ENCODE measurements around the gene TTC28. TPM values are rescaled to one million over a fixed set of nuclear protein-coding genes. Genes with fewer than 3 reads are reported as not detected.

Gene TTC28
- total and polyA plus RNA-seq, 10 of the 15 experiments (the other 5 are each of a cell fraction or from before 2014, with no cell fraction given), result 0.15 to 8.4 (median 1.4) TPM

DNA sequence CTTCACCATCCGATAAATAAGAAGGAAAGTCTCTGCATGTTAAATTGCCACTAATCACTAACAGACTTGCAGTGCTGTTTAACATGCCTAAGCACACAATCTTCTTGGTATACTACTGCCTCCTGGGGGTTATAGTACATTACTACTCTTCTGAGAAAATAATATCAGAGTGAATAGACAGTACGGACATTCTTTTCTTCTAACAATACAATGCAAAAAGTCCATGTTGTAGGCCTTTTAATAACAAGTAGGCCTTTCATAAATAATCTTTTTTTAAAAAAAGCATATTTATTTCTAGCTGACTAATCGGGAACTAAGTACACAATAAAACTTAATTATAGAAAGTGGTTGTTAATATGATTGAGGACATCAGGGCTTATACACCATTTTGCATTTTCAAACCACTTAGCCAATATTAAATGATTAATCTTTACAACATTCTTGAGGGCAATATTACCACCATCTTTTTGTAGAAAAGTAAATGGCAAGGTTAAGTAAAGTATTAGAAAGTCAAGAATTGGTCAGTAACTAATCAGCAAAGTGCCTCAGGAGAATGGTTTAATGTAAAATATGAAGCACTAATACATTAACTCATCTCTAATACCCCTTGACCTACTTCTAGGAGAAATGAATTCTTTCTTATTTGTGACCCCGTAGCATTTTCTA is 84.7 kb downstream of the TTC28 start:
- peak; percentile 83 for TF ChIP-seq SMC3 (IDR thresholded peaks at IDR 0.05; ENCODE audit: borderline replicate concordance, low read length)
- TF ChIP-seq, protein P1, sequence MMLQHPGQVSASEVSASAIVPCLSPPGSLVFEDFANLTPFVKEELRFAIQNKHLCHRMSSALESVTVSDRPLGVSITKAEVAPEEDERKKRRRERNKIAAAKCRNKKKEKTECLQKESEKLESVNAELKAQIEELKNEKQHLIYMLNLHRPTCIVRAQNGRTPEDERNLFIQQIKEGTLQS (IDR thresholded peaks at IDR 0.05; ENCODE audit: borderline replicate concordance, extremely low read depth, low read depth, low read length), result no peak
- TF ChIP-seq, protein P2, sequence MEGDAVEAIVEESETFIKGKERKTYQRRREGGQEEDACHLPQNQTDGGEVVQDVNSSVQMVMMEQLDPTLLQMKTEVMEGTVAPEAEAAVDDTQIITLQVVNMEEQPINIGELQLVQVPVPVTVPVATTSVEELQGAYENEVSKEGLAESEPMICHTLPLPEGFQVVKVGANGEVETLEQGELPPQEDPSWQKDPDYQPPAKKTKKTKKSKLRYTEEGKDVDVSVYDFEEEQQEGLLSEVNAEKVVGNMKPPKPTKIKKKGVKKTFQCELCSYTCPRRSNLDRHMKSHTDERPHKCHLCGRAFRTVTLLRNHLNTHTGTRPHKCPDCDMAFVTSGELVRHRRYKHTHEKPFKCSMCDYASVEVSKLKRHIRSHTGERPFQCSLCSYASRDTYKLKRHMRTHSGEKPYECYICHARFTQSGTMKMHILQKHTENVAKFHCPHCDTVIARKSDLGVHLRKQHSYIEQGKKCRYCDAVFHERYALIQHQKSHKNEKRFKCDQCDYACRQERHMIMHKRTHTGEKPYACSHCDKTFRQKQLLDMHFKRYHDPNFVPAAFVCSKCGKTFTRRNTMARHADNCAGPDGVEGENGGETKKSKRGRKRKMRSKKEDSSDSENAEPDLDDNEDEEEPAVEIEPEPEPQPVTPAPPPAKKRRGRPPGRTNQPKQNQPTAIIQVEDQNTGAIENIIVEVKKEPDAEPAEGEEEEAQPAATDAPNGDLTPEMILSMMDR (IDR thresholded peaks at IDR 0.05 in 2 of 3, conservative IDR thresholded peaks at IDR 0.05 in 1 of 3; ENCODE audit: control insufficient read depth in 2 of 3, extremely low read depth in 1 of 3, insufficient read depth in 1 of 3, low read depth in 3 of 3, low read length in 3 of 3), result peak; percentile 50 to 79 (median 67); a peak in 5 of 6 replicates
- TF ChIP-seq IRF4 (IDR thresholded peaks at IDR 0.05; ENCODE audit: low read depth, low read length), result no peak
- no peak for TF ChIP-seq ZZZ3 (IDR thresholded peaks at IDR 0.05; ENCODE audit: control insufficient read depth, insufficient read length, low read depth)
- peak; percentile 86 for TF ChIP-seq RAD21 (IDR thresholded peaks at IDR 0.05; ENCODE audit: insufficient read depth, low read depth, low read length)
- TF ChIP-seq, protein P3, sequence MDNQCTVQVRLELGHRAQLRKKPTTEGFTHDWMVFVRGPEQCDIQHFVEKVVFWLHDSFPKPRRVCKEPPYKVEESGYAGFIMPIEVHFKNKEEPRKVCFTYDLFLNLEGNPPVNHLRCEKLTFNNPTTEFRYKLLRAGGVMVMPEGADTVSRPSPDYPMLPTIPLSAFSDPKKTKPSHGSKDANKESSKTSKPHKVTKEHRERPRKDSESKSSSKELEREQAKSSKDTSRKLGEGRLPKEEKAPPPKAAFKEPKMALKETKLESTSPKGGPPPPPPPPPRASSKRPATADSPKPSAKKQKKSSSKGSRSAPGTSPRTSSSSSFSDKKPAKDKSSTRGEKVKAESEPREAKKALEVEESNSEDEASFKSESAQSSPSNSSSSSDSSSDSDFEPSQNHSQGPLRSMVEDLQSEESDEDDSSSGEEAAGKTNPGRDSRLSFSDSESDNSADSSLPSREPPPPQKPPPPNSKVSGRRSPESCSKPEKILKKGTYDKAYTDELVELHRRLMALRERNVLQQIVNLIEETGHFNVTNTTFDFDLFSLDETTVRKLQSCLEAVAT (IDR thresholded peaks at IDR 0.05), result no peak
- 6% methylated on average over 4 of the region's 4 CpGs for WGBS (ENCODE audit: insufficient coverage, insufficient replicate concordance, low lambda C conversion rate, missing lambda C conversion rate)
- CTCF ChIA-PET, result interaction anchor here (0.6 to 3.6 kb wide), 12 partner anchors 10 to 575 kb away, joined by 3 to 41 read pairs (median 4); no protein-coding TSS in a partner anchor
- intact Hi-C loops (cut with micrococcal nuclease; ENCODE audit: unreplicated experiment) (loop anchor here (1.0 kb wide), 3 partner anchors 153 to 575 kb away; no protein-coding TSS in a partner anchor), in situ Hi-C loops (cut with MboI) (loop anchor here (5.0 to 10.0 kb wide), 2 partner anchors 540 to 573 kb away; no protein-coding TSS in a partner anchor)
- Histone ChIP-seq H3K27me3 (replicated peaks in 1 of 2; ENCODE audit: control insufficient read depth in 2 of 2, insufficient read depth in 2 of 2, low read length in 1 of 2) (no peaks in the 10 kb centered on the region), H3K9me3 (replicated peaks; ENCODE audit: control insufficient read depth, insufficient read depth, low read length) (no peaks in the 10 kb centered on the region), H2AFZ (ENCODE audit: control insufficient read depth, low read depth, low read length) (no peak overlapping the region), H3K9ac (ENCODE audit: control insufficient read depth, insufficient read depth, low read length) (no peak overlapping the region), H3K79me2 (ENCODE audit: control insufficient read depth, insufficient read depth, low read length) (no peaks in the 10 kb centered on the region), H3K4me2 (ENCODE audit: control insufficient read depth, insufficient read depth) (no peak overlapping the region), H4K20me1 (ENCODE audit: control insufficient read depth, insufficient read depth) (no peaks in the 10 kb centered on the region), H3K36me3 (ENCODE audit: control insufficient read depth in 2 of 2, insufficient read depth in 2 of 2, low read length in 1 of 2) (no peaks in the 10 kb centered on the region), H3K4me1 (ENCODE audit: control insufficient read depth, insufficient read depth, low read length) (no peaks in the 10 kb centered on the region), H3K4me3 (no peak overlapping the region), H3K27ac (ENCODE audit: control insufficient read depth, insufficient read depth) (no peak overlapping the region)
- RAD21 ChIA-PET (ENCODE audit: unreplicated experiment), result interaction anchor here (1.5 kb wide), 1 partner anchor 544 kb away, joined by 6 read pairs; no protein-coding TSS in a partner anchor
- ATAC-seq, result peak; percentile 93
- SMC1A ChIA-PET (ENCODE audit: uncharacterized antibody, unreplicated experiment), result interaction anchor here (1.2 to 6.0 kb wide), 3 partner anchors 11 to 575 kb away, joined by 4 to 29 read pairs (median 6); no protein-coding TSS in a partner anchor
- BruUV-seq (replicated peaks), result no TSS peak
- FAIRE-seq, result peak; percentile 74
- DNase-seq (ENCODE audit: low read depth, low spot score), result no peak
- POLR2A ChIA-PET, result no interaction called here

Measured in GM12878 (cell line).